Ishikawa (cell line): ENCODE data around the gene TM7SF2.

Experiments
- CEBPB ChIP-seq: IDR thresholded peaks from 2 replicates; pipeline ENCODE4 v1.6.1; 2012
- CREB1 ChIP-seq: IDR thresholded peaks from 2 replicates; pipeline ENCODE4 v1.6.1; 2012; ENCODE audit warnings: low read depth
- EGR1 ChIP-seq: IDR thresholded peaks from 2 replicates; pipeline ENCODE4 v1.6.1; 2012
- EP300 ChIP-seq: IDR thresholded peaks from 2 replicates; pipeline ENCODE4 v1.6.1; 2012; ENCODE audit warnings: borderline replicate concordance
- FOXM1 ChIP-seq: IDR thresholded peaks from 2 replicates; pipeline ENCODE4 v1.6.1; 2012; ENCODE audit warnings: low read depth, borderline replicate concordance
- MAX ChIP-seq: IDR thresholded peaks from 2 replicates; pipeline ENCODE4 v1.6.1; 2012
- NFIC ChIP-seq: IDR thresholded peaks from 2 replicates; pipeline ENCODE4 v1.6.1; 2012
- RAD21 ChIP-seq: IDR thresholded peaks from 2 replicates; pipeline ENCODE4 v1.6.1; 2012; ENCODE audit warnings: low read depth
- REST ChIP-seq: IDR thresholded peaks from 2 replicates; pipeline ENCODE4 v1.6.1; 2012; ENCODE audit warnings: low read depth, mild to moderate bottlenecking
- TAF1 ChIP-seq: IDR thresholded peaks from 2 replicates; pipeline ENCODE4 v1.6.1; 2012; ENCODE audit warnings: low read depth, mild to moderate bottlenecking
- TCF12 ChIP-seq: IDR thresholded peaks from 2 replicates; pipeline ENCODE4 v1.6.1; 2012; ENCODE audit warnings: low read depth
- TEAD4 ChIP-seq: IDR thresholded peaks from 2 replicates; pipeline ENCODE4 v1.6.1; 2012
- USF1 ChIP-seq: IDR thresholded peaks from 2 replicates; pipeline ENCODE4 v1.6.1; 2012
- YY1 ChIP-seq: IDR thresholded peaks from 2 replicates; pipeline ENCODE4 v1.6.1; 2012; ENCODE audit warnings: low read depth
- ZBTB7A ChIP-seq: IDR thresholded peaks from 2 replicates; pipeline ENCODE4 v1.6.1; 2012; ENCODE audit warnings: low read depth

Gene TM7SF2

GRCh38 chr11:65089621-65090020, 22.1 kb upstream of the TM7SF2 start:
- no peak for TF ChIP-seq RAD21
- TF ChIP-seq YY1: no peak
- TF ChIP-seq EGR1: no peak

GRCh38 chr11:65090628-65091027, 21.0 kb upstream of the TM7SF2 start:
- TF ChIP-seq RAD21: no peak
- no peak for TF ChIP-seq CEBPB
- no peak for TF ChIP-seq MAX
- no peak for TF ChIP-seq REST
- no peak for TF ChIP-seq EP300
- TF ChIP-seq TAF1: no peak
- no peak for TF ChIP-seq NFIC
- no peak for TF ChIP-seq TEAD4
- TF ChIP-seq USF1: no peak
- no peak for TF ChIP-seq ZBTB7A
- no peak for TF ChIP-seq TCF12
- no peak for TF ChIP-seq FOXM1
- no peak for TF ChIP-seq YY1
- TF ChIP-seq CREB1: no peak
- TF ChIP-seq EGR1: no peak

- TF ChIP-seq CREB1: no peak
- TF ChIP-seq TEAD4: no peak
- TF ChIP-seq MAX: no peak
- no peak for TF ChIP-seq EGR1
- no peak for TF ChIP-seq TAF1
- no peak for TF ChIP-seq CEBPB
- no peak for TF ChIP-seq USF1
- no peak for TF ChIP-seq ZBTB7A
These were observed 16.2 kb upstream of the TM7SF2 start for GRCh38 chr11:65095427-65095826.

- TF ChIP-seq EP300 (peak; percentile 46; the same call in 1 of the 2 replicates), YY1 (peak; percentile 89), ZBTB7A (peak; percentile 64; the same call in 1 of the 2 replicates), REST (no peak), EGR1 (peak; percentile 38; the same call in 1 of the 2 replicates), FOXM1 (no peak), TAF1 (peak; percentile 74), CEBPB (peak; percentile 31; the same call in 1 of the 2 replicates), TEAD4 (peak; percentile 37), CREB1 (peak; percentile 24; the same call in 1 of the 2 replicates), TCF12 (peak; percentile 81), NFIC (no peak), MAX (peak; percentile 88), USF1 (peak; percentile 76), RAD21 (no peak)
These were observed 15.5 kb upstream of the TM7SF2 start, which contains the start of gene VPS51 for GRCh38 chr11:65095974-65096806. Gene VPS51 (plus strand): TSS chr11:65096214. CDS start chr11:65096251, 37 bp downstream.

GRCh38 chr11:65096926-65097325, 14.7 kb upstream of the TM7SF2 start:
- TF ChIP-seq EP300 (no peak), NFIC (no peak), CEBPB (no peak), TCF12 (no peak), MAX (no peak), CREB1 (no peak), USF1 (no peak), EGR1 (no peak), TAF1 (no peak), REST (no peak), RAD21 (no peak), YY1 (no peak)
